ENCODE results near the gene TTC32. TPM values are rescaled to one million over a fixed set of nuclear protein-coding genes. Genes with fewer than 3 reads are reported as not detected.

TTC32 gene
- total and polyA plus RNA-seq, 2 experiments from 2014 or later = 4.6 to 17.0 TPM

DNA sequence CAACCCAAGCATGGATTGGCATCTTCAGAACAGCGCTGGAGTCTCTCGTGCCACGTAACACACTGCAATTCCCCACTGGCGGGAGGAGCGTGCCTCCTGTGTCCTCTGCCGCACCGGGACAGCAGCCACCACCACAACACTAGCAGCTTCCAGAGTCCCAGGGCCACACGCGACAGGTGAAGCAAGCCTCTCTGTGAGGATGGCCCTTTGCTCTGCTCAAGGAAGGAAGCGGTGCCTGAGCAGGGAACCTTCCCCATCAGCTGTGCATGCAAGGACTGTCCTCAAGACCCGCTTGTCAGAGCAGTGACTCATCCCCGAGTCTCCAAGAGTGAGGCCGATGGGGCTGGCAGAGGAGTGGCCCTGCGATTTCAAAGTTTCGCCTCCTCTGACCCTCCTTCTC, 44.0 kb downstream of the TTC32 start:
- no peaks in the 10 kb centered on the region for H3K36me3 ChIP-seq (ENCODE audit: insufficient read depth)
- no peaks in the 10 kb centered on the region; the same call in 1 of the 2 replicates for H3K4me1 ChIP-seq (ENCODE audit: insufficient read depth)
- ATAC-seq = no peak
- H3K4me3 Mint-ChIP-seq = no peak overlapping the region
- H2AFZ ChIP-seq = no peak overlapping the region
- H3K9me2 ChIP-seq (ENCODE audit: insufficient read depth) = no peaks in the 10 kb centered on the region
- no peaks in the 10 kb centered on the region for H4K20me1 ChIP-seq (replicated peaks; ENCODE audit: insufficient read depth)
- H3F3A ChIP-seq (replicated peaks; ENCODE audit: low read depth) = no peaks in the 10 kb centered on the region
- H3K27me3 Mint-ChIP-seq (ENCODE audit: insufficient read depth, low read depth, poor library complexity) = peaks cover 8% of the 10 kb centered on the region
- H3K27me3 ChIP-seq (ENCODE audit: insufficient read depth) = no peaks in the 10 kb centered on the region
- H3K4me2 ChIP-seq = no peak overlapping the region
- no peaks in the 10 kb centered on the region; the same call in 2 of the 3 replicates for H3K9me3 Mint-ChIP-seq
- no peak overlapping the region for H3K27ac ChIP-seq (ENCODE audit: low read depth)
- H3K4me3 ChIP-seq = no peak overlapping the region
- H3K36me3 Mint-ChIP-seq (ENCODE audit: low read depth) = no peaks in the 10 kb centered on the region
- TF ChIP-seq, protein P1, sequence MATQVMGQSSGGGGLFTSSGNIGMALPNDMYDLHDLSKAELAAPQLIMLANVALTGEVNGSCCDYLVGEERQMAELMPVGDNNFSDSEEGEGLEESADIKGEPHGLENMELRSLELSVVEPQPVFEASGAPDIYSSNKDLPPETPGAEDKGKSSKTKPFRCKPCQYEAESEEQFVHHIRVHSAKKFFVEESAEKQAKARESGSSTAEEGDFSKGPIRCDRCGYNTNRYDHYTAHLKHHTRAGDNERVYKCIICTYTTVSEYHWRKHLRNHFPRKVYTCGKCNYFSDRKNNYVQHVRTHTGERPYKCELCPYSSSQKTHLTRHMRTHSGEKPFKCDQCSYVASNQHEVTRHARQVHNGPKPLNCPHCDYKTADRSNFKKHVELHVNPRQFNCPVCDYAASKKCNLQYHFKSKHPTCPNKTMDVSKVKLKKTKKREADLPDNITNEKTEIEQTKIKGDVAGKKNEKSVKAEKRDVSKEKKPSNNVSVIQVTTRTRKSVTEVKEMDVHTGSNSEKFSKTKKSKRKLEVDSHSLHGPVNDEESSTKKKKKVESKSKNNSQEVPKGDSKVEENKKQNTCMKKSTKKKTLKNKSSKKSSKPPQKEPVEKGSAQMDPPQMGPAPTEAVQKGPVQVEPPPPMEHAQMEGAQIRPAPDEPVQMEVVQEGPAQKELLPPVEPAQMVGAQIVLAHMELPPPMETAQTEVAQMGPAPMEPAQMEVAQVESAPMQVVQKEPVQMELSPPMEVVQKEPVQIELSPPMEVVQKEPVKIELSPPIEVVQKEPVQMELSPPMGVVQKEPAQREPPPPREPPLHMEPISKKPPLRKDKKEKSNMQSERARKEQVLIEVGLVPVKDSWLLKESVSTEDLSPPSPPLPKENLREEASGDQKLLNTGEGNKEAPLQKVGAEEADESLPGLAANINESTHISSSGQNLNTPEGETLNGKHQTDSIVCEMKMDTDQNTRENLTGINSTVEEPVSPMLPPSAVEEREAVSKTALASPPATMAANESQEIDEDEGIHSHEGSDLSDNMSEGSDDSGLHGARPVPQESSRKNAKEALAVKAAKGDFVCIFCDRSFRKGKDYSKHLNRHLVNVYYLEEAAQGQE (IDR thresholded peaks at IDR 0.05; ENCODE audit: unreplicated experiment) = no peak
- TF ChIP-seq STAT1 (IDR thresholded peaks at IDR 0.05; ENCODE audit: unreplicated experiment) (no peak), NANOG (IDR thresholded peaks at IDR 0.05; ENCODE audit: borderline replicate concordance) (no peak), ZNF331 (CRISPR knock-in tag; IDR thresholded peaks at IDR 0.05; ENCODE audit: low read depth) (no peak), POLR2AphosphoS5 (IDR thresholded peaks at IDR 0.05; ENCODE audit: low read depth) (no peak), JUNB (IDR thresholded peaks at IDR 0.05; ENCODE audit: unreplicated experiment) (no peak), EZH2 (IDR thresholded peaks at IDR 0.05; ENCODE audit: low read depth, unreplicated experiment) (no peak), EZH2phosphoT487 (IDR thresholded peaks at IDR 0.05; ENCODE audit: unreplicated experiment) (no peak), ZNF114 (CRISPR knock-in tag; IDR thresholded peaks at IDR 0.05) (no peak), CREB1 (CRISPR knock-in tag; IDR thresholded peaks at IDR 0.05; ENCODE audit: low read depth) (no peak)
- TF ChIP-seq, protein P2, sequence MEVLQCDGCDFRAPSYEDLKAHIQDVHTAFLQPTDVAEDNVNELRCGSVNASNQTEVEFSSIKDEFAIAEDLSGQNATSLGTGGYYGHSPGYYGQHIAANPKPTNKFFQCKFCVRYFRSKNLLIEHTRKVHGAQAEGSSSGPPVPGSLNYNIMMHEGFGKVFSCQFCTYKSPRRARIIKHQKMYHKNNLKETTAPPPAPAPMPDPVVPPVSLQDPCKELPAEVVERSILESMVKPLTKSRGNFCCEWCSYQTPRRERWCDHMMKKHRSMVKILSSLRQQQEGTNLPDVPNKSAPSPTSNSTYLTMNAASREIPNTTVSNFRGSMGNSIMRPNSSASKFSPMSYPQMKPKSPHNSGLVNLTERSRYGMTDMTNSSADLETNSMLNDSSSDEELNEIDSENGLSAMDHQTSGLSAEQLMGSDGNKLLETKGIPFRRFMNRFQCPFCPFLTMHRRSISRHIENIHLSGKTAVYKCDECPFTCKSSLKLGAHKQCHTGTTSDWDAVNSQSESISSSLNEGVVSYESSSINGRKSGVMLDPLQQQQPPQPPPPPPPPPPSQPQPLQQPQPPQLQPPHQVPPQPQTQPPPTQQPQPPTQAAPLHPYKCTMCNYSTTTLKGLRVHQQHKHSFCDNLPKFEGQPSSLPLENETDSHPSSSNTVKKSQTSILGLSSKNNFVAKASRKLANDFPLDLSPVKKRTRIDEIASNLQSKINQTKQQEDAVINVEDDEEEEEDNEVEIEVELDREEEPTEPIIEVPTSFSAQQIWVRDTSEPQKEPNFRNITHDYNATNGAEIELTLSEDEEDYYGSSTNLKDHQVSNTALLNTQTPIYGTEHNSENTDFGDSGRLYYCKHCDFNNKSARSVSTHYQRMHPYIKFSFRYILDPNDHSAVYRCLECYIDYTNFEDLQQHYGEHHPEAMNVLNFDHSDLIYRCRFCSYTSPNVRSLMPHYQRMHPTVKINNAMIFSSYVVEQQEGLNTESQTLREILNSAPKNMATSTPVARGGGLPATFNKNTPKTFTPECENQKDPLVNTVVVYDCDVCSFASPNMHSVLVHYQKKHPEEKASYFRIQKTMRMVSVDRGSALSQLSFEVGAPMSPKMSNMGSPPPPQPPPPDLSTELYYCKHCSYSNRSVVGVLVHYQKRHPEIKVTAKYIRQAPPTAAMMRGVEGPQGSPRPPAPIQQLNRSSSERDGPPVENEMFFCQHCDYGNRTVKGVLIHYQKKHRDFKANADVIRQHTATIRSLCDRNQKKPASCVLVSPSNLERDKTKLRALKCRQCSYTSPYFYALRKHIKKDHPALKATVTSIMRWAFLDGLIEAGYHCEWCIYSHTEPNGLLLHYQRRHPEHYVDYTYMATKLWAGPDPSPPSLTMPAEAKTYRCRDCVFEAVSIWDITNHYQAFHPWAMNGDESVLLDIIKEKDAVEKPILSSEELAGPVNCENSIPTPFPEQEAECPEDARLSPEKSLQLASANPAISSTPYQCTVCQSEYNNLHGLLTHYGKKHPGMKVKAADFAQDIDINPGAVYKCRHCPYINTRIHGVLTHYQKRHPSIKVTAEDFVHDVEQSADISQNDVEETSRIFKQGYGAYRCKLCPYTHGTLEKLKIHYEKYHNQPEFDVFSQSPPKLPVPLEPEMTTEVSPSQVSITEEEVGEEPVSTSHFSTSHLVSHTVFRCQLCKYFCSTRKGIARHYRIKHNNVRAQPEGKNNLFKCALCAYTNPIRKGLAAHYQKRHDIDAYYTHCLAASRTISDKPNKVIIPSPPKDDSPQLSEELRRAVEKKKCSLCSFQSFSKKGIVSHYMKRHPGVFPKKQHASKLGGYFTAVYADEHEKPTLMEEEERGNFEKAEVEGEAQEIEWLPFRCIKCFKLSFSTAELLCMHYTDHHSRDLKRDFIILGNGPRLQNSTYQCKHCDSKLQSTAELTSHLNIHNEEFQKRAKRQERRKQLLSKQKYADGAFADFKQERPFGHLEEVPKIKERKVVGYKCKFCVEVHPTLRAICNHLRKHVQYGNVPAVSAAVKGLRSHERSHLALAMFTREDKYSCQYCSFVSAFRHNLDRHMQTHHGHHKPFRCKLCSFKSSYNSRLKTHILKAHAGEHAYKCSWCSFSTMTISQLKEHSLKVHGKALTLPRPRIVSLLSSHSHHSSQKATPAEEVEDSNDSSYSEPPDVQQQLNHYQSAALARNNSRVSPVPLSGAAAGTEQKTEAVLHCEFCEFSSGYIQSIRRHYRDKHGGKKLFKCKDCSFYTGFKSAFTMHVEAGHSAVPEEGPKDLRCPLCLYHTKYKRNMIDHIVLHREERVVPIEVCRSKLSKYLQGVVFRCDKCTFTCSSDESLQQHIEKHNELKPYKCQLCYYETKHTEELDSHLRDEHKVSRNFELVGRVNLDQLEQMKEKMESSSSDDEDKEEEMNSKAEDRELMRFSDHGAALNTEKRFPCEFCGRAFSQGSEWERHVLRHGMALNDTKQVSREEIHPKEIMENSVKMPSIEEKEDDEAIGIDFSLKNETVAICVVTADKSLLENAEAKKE (CRISPR knock-in tag; IDR thresholded peaks at IDR 0.05) = no peak
- TF ChIP-seq, protein P3, sequence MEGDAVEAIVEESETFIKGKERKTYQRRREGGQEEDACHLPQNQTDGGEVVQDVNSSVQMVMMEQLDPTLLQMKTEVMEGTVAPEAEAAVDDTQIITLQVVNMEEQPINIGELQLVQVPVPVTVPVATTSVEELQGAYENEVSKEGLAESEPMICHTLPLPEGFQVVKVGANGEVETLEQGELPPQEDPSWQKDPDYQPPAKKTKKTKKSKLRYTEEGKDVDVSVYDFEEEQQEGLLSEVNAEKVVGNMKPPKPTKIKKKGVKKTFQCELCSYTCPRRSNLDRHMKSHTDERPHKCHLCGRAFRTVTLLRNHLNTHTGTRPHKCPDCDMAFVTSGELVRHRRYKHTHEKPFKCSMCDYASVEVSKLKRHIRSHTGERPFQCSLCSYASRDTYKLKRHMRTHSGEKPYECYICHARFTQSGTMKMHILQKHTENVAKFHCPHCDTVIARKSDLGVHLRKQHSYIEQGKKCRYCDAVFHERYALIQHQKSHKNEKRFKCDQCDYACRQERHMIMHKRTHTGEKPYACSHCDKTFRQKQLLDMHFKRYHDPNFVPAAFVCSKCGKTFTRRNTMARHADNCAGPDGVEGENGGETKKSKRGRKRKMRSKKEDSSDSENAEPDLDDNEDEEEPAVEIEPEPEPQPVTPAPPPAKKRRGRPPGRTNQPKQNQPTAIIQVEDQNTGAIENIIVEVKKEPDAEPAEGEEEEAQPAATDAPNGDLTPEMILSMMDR (conservative IDR thresholded peaks at IDR 0.05; ENCODE audit: low read depth in 2 of 2) = no peak
- TF ChIP-seq, protein P4, sequence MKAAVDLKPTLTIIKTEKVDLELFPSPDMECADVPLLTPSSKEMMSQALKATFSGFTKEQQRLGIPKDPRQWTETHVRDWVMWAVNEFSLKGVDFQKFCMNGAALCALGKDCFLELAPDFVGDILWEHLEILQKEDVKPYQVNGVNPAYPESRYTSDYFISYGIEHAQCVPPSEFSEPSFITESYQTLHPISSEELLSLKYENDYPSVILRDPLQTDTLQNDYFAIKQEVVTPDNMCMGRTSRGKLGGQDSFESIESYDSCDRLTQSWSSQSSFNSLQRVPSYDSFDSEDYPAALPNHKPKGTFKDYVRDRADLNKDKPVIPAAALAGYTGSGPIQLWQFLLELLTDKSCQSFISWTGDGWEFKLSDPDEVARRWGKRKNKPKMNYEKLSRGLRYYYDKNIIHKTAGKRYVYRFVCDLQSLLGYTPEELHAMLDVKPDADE (IDR thresholded peaks at IDR 0.05) = no peak
- no peaks in the 10 kb centered on the region for H3K79me2 ChIP-seq (replicated peaks; ENCODE audit: insufficient read depth)
- no peak for DNase-seq (ENCODE audit: low spot score)
- no peak overlapping the region for H3K27ac Mint-ChIP-seq
- H3K4me1 Mint-ChIP-seq = no peaks in the 10 kb centered on the region; the same call in 2 of the 3 replicates
